Vagina (tissue), 2 donors: ENCODE data around the gene SNX33.

ENCODE experiments used
- CTCF ChIP-seq, 3 experiments: fragments of 450-650 bp in 2 of 3; fragments of 200-600 bp in 1 of 3; sonication (generic) in 1 of 3; IDR thresholded peaks; one replicate each; pipeline ENCODE4 v1.5.1; 2017 to 2019; ENCODE audit warnings: antibody characterized with exemption in 3 of 3, mild to moderate bottlenecking in 2 of 3, moderate library complexity in 2 of 3
- POLR2A ChIP-seq, 2 donors: fragments of 450-650 bp; IDR thresholded peaks; one replicate each; pipeline ENCODE4 v1.6.1; 2017; ENCODE audit warnings: antibody characterized with exemption in 2 of 2, mild to moderate bottlenecking in 2 of 2, moderate library complexity in 2 of 2
- POLR2AphosphoS5 ChIP-seq, 2 donors: sonication (generic); formaldehyde crosslinking; IDR thresholded peaks; one replicate each; pipeline ENCODE4 v1.9.0; 2017; ENCODE audit warnings: antibody characterized with exemption in 2 of 2, mild to moderate bottlenecking in 2 of 2, low read depth in 1 of 2; ENCODE audit not compliant: insufficient read depth in 1 of 2

GRCh38 chr15:75622505-75622904 lies 25.2 kb upstream of the SNX33 start:
- TF ChIP-seq CTCF (IDR thresholded peaks at IDR 0.05) = no peak
- TF ChIP-seq POLR2A (IDR thresholded peaks at IDR 0.05) = no peak
- no peak for TF ChIP-seq POLR2AphosphoS5 (IDR thresholded peaks at IDR 0.05; ENCODE audit: insufficient read depth in 1 of 2, low read depth in 1 of 2)
